ENCODE measurements around the gene ZIC4. TPM values are rescaled to one million over a fixed set of nuclear protein-coding genes. Genes with fewer than 3 reads are reported as not detected.
A peak's percentile ranks its signal among the peaks of the same experiment; 100 is the strongest.

The ZIC4 gene
- polyA plus RNA-seq, 3 donors, result not detected

GRCh38 chr3:147360646-147361453, 45.5 kb downstream of the ZIC4 start:
- Mint-ChIP-seq H3K4me3 (peak overlapping the region in 1 of 2 donors; percentile 72), H3K9me3 (peaks cover 5 to 50% (median 35%) of the 10 kb centered on the region in 7 donors), H3K27ac (no peak overlapping the region), H3K4me1 (no peaks in the 10 kb centered on the region), H3K27me3 (ENCODE audit: low read depth in 3 of 3) (peaks cover 69 to 78% (median 74%) of the 10 kb centered on the region in 3 donors), H3K36me3 (peaks cover 4 to 12% of the 10 kb centered on the region in 2 donors)
- Histone ChIP-seq H3K9me3 (replicated peaks in 1 of 2; ENCODE audit: control insufficient read depth in 1 of 2, insufficient read depth in 1 of 2, low read length in 2 of 2) (peaks cover 17 to 61% of the 10 kb centered on the region in 2 donors), H3K9ac (ENCODE audit: insufficient read depth, low read length, poor library complexity, severe bottlenecking) (no peak overlapping the region), H3K27ac (ENCODE audit: low read depth in 1 of 2, low read length in 2 of 2) (no peak overlapping the region), H3K79me2 (ENCODE audit: insufficient read depth, low read length) (no peaks in the 10 kb centered on the region), H3K27me3 (ENCODE audit: control insufficient read depth in 2 of 2, insufficient read depth in 2 of 2, low read length in 2 of 2) (peaks cover 64 to 81% of the 10 kb centered on the region in 2 donors), H3K36me3 (replicated peaks in 1 of 2; ENCODE audit: control insufficient read depth in 1 of 2, insufficient read depth in 2 of 2, low read length in 2 of 2) (no peaks in the 10 kb centered on the region), H4K20me1 (ENCODE audit: insufficient read depth, low read length) (no peaks in the 10 kb centered on the region), H2AFZ (ENCODE audit: insufficient read depth, low read depth, low read length, poor library complexity, severe bottlenecking) (no peak overlapping the region), H3K4me2 (replicated peaks; ENCODE audit: extremely low read depth, low read length, poor library complexity, severe bottlenecking) (no peak overlapping the region), H3K4me3 (replicated peaks in 1 of 3; ENCODE audit: low read depth in 2 of 3, low read length in 3 of 3) (no peak overlapping the region), H3K4me1 (ENCODE audit: control insufficient read depth in 1 of 2, insufficient read depth in 2 of 2, low read length in 2 of 2) (no peaks in the 10 kb centered on the region)
- 3% methylated on average over 13 of the region's 21 CpGs for WGBS (ENCODE audit: insufficient coverage)
- TF ChIP-seq CTCF (IDR thresholded peaks at IDR 0.05), result no peak
- intact Hi-C loops (cut with micrococcal nuclease), result no loop called here
- DNase-seq, result no peak

- Histone ChIP-seq H3K9ac (ENCODE audit: insufficient read depth, low read length, poor library complexity, severe bottlenecking) (no peak overlapping the region), H2AFZ (ENCODE audit: insufficient read depth, low read depth, low read length, poor library complexity, severe bottlenecking) (no peak overlapping the region), H3K4me3 (replicated peaks in 1 of 3; ENCODE audit: low read depth in 2 of 3, low read length in 3 of 3) (no peak overlapping the region), H3K27ac (ENCODE audit: low read depth in 1 of 2, low read length in 2 of 2) (no peak overlapping the region), H3K27me3 (ENCODE audit: control insufficient read depth in 2 of 2, insufficient read depth in 2 of 2, low read length in 2 of 2) (peaks cover 69 to 82% of the 10 kb centered on the region in 2 donors), H3K4me1 (ENCODE audit: control insufficient read depth in 1 of 2, insufficient read depth in 2 of 2, low read length in 2 of 2) (no peaks in the 10 kb centered on the region), H4K20me1 (ENCODE audit: insufficient read depth, low read length) (no peaks in the 10 kb centered on the region), H3K79me2 (ENCODE audit: insufficient read depth, low read length) (no peaks in the 10 kb centered on the region), H3K36me3 (replicated peaks in 1 of 2; ENCODE audit: control insufficient read depth in 1 of 2, insufficient read depth in 2 of 2, low read length in 2 of 2) (no peaks in the 10 kb centered on the region), H3K4me2 (replicated peaks; ENCODE audit: extremely low read depth, low read length, poor library complexity, severe bottlenecking) (no peak overlapping the region), H3K9me3 (replicated peaks in 1 of 2; ENCODE audit: control insufficient read depth in 1 of 2, insufficient read depth in 1 of 2, low read length in 2 of 2) (peaks cover 19 to 68% of the 10 kb centered on the region in 2 donors)
- 0% methylated on average over 2 of the region's 5 CpGs for WGBS (ENCODE audit: insufficient coverage)
- no peak for DNase-seq
- Mint-ChIP-seq H3K27ac (no peak overlapping the region), H3K9me3 (peaks cover 5 to 53% (median 39%) of the 10 kb centered on the region in 7 donors), H3K36me3 (peaks cover 7 to 15% of the 10 kb centered on the region in 2 donors), H3K4me3 (peak overlapping the region in 1 of 2 donors; percentile 72), H3K4me1 (no peaks in the 10 kb centered on the region), H3K27me3 (ENCODE audit: low read depth in 3 of 3) (peaks cover 72 to 78% (median 77%) of the 10 kb centered on the region in 3 donors)
- no peak for TF ChIP-seq CTCF (IDR thresholded peaks at IDR 0.05)
- intact Hi-C loops (cut with micrococcal nuclease), result no loop called here
These were observed 46.3 kb downstream of the ZIC4 start for GRCh38 chr3:147360051-147360439.

All from CD14-positive monocyte (primary cell).